Measurements from ENCODE around the gene PPP2R2D. TPM values are rescaled to one million over a fixed set of nuclear protein-coding genes. Genes with fewer than 3 reads are reported as not detected.
"Not testable (repeated sequence)": the region's sequence is repeated elsewhere in the genome, so short reads cannot be mapped to it uniquely, and the experiment has no call there.

The PPP2R2D gene
- total and polyA plus RNA-seq, 9 donors: 26.7 to 62.9 (median 42.0) TPM

- H3K36me3 ChIP-seq: no peaks in the 10 kb centered on the region
- peaks cover 2% of the 10 kb centered on the region for H3K4me1 ChIP-seq (ENCODE audit: insufficient read depth)
- WGBS, 3 donors: 87 to 90% (median 88%) methylated on average over 10 of the region's 10 CpGs
- no peaks in the 10 kb centered on the region for H3K9me3 ChIP-seq
- no peak overlapping the region for H3K27ac ChIP-seq
- no peaks in the 10 kb centered on the region for H3K27me3 ChIP-seq
- TF ChIP-seq EP300 (IDR thresholded peaks at IDR 0.05) (no peak), POLR2A (IDR thresholded peaks at IDR 0.05) (no peak)
- TF ChIP-seq, protein P1, sequence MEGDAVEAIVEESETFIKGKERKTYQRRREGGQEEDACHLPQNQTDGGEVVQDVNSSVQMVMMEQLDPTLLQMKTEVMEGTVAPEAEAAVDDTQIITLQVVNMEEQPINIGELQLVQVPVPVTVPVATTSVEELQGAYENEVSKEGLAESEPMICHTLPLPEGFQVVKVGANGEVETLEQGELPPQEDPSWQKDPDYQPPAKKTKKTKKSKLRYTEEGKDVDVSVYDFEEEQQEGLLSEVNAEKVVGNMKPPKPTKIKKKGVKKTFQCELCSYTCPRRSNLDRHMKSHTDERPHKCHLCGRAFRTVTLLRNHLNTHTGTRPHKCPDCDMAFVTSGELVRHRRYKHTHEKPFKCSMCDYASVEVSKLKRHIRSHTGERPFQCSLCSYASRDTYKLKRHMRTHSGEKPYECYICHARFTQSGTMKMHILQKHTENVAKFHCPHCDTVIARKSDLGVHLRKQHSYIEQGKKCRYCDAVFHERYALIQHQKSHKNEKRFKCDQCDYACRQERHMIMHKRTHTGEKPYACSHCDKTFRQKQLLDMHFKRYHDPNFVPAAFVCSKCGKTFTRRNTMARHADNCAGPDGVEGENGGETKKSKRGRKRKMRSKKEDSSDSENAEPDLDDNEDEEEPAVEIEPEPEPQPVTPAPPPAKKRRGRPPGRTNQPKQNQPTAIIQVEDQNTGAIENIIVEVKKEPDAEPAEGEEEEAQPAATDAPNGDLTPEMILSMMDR (IDR thresholded peaks at IDR 0.05): no peak
- DNase-seq: no peak
- H3K4me3 ChIP-seq: no peak overlapping the region
- intact Hi-C loops (cut with DNase I): loop anchor here in 3 of 4 donors (5.0 to 10.0 kb wide), 2 partner anchors 139 to 262 kb away; no protein-coding TSS in a partner anchor
Measured at GRCh38 chr10:131882590-131883451, 18.0 kb upstream of the PPP2R2D start.

DNA sequence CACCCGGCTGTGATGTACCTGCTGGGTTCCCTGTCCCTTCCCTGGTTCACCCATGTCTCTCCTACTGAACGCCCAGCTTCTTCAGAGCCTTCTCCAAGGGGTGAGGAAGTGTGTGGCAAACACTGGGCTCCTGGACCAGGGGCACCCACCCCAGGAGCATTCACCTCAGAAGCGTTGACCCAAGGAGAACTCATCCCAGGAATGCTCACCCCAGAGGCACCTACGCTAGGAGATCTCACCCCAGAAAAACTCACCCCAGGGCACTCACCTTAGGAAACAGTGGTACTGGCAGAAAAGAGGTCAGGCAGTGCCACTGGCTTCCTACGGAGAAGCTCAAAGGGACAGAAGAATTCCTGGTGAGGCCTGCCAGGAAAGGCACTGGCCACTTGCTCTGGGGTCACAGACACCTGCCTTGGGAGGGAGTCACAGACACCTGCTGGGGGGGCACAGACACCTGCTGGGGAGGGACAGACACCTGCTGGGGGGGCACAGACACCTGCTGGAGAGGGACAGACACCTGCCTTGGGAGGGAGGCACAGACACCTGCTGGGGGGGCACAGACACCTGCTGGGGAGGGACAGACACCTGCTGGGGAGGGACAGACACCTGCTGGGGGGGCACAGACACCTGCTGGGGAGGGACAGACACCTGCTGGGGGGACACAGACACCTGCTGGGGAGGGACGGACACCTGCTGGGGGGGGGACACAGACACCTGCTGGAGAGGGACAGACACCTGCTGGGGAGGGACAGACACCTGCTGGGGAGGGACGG, 17.0 kb upstream of the PPP2R2D start:
- 53 to 57% (median 54%) methylated on average over 5 to 7 of the region's 7 CpGs for WGBS, 3 donors
- not testable (repeated sequence) for H3K36me3 ChIP-seq; H3K4me1 ChIP-seq (ENCODE audit: insufficient read depth); H3K27ac ChIP-seq; H3K9me3 ChIP-seq; H3K27me3 ChIP-seq; DNase-seq; H3K4me3 ChIP-seq
- intact Hi-C loops (cut with DNase I): loop anchor here in 3 of 4 donors (5.0 to 10.0 kb wide), 2 partner anchors 138 to 261 kb away; no protein-coding TSS in a partner anchor

GRCh38 chr10:131885391-131886165, 15.2 kb upstream of the PPP2R2D start:
- H3K36me3 ChIP-seq: no peaks in the 10 kb centered on the region
- H3K4me3 ChIP-seq: no peak overlapping the region
- peaks cover 2% of the 10 kb centered on the region for H3K4me1 ChIP-seq (ENCODE audit: insufficient read depth)
- no peak for TF ChIP-seq POLR2A (IDR thresholded peaks at IDR 0.05)
- TF ChIP-seq, protein P1 (IDR thresholded peaks at IDR 0.05): peak; percentile 94 to 98 (median 98)
- DNase-seq: peak; percentile 77 to 90 (median 87)
- WGBS, 3 donors: 13 to 15% (median 15%) methylated on average over 25 of the region's 25 CpGs
- intact Hi-C loops (cut with DNase I): loop anchor here in 3 of 4 donors (2.0 to 10.0 kb wide), 5 partner anchors 135 to 259 kb away; no protein-coding TSS in a partner anchor
- H3K27me3 ChIP-seq: no peaks in the 10 kb centered on the region
- no peaks in the 10 kb centered on the region for H3K9me3 ChIP-seq
- H3K27ac ChIP-seq: no peak overlapping the region

GRCh38 chr10:131886237-131886636, 14.6 kb upstream of the PPP2R2D start:
- Histone ChIP-seq H3K9me3 (no peaks in the 10 kb centered on the region), H3K36me3 (no peaks in the 10 kb centered on the region), H3K27me3 (no peaks in the 10 kb centered on the region), H3K27ac (no peak overlapping the region), H3K4me1 (ENCODE audit: insufficient read depth) (peaks cover 2% of the 10 kb centered on the region), H3K4me3 (no peak overlapping the region)
- DNase-seq: no peak
- intact Hi-C loops (cut with DNase I): loop anchor here in 3 of 4 donors (2.0 to 10.0 kb wide), 5 partner anchors 135 to 259 kb away; no protein-coding TSS in a partner anchor
- 81 to 88% (median 85%) methylated on average over 10 of the region's 10 CpGs for WGBS, 3 donors
- TF ChIP-seq, protein P1 (IDR thresholded peaks at IDR 0.05): no peak
- TF ChIP-seq POLR2A (IDR thresholded peaks at IDR 0.05) (no peak), EP300 (IDR thresholded peaks at IDR 0.05) (no peak)
